Activated CD4-positive, CD25-positive, alpha-beta regulatory T cell treated with anti-CD3 and anti-CD28 coated beads, Interleukin-2, amount 50 U/mL, for 16 hours (primary cell): ENCODE data around the gene MCC.

Source experiments
- DNase-seq: peaks from one replicate; pipeline ENCODE4 v3.0.0-alpha.2; 2020; ENCODE audit warnings: low read depth, low spot score

Gene MCC

GRCh38 chr5:113224605-113225065, 263.6 kb downstream of the MCC start:
- DNase-seq: no peak

DNA sequence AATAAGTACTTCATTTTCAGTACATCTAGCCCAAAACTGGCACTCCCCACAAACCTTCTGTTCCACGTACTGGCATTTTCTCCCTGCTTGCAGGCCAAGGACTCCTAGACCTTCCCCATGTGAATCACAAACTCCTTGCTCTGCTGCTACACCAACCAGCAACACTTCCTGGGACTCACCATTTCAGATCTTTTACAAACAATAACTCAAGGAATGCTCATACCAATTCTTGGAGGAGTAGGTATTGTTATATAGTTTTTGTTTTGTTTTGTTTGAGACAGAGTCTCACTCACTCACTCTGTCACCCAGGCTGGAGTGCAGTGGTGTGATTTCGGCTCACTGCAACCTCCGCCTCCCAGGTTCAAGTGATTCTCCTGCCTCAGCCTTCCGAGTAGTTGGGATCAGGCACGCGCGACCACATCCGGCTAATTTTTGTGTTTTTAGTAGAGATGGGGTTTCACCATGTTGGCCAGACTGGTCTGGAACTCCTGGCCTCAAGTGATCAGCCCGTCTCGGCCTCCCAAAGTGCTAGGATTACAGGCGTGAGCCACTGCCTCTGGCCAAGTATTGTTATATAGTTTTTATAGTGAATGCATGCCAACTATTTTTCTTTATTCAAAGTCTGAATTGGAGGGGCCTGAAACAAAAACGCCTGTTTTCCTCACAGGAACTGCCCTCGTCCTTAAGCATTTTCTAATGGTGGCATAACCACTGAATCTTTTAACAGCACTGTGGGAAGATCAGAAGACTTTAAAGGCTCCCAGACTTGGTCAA, 264.2 kb downstream of the MCC start:
- DNase-seq: no peak

DNA sequence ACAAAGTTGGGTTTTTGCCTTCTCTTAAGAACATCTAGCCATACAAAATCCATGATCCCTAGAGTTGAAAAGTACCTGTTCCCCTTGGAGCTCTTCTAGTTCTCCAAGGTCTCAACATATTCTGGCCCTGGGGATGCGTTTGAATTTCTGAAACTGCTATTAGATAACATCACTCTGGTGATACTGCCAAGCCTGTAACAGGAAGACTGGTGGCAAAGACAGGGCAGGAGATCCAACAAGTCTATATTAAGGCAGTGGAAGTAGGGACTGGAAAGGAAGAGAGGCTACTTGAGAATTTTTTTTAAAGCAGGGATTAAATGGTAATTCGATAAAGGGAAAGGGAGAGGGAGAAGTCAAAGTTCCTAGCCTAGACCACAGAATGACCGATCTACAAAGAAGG, 264.9 kb downstream of the MCC start:
- no peak for DNase-seq

DNA sequence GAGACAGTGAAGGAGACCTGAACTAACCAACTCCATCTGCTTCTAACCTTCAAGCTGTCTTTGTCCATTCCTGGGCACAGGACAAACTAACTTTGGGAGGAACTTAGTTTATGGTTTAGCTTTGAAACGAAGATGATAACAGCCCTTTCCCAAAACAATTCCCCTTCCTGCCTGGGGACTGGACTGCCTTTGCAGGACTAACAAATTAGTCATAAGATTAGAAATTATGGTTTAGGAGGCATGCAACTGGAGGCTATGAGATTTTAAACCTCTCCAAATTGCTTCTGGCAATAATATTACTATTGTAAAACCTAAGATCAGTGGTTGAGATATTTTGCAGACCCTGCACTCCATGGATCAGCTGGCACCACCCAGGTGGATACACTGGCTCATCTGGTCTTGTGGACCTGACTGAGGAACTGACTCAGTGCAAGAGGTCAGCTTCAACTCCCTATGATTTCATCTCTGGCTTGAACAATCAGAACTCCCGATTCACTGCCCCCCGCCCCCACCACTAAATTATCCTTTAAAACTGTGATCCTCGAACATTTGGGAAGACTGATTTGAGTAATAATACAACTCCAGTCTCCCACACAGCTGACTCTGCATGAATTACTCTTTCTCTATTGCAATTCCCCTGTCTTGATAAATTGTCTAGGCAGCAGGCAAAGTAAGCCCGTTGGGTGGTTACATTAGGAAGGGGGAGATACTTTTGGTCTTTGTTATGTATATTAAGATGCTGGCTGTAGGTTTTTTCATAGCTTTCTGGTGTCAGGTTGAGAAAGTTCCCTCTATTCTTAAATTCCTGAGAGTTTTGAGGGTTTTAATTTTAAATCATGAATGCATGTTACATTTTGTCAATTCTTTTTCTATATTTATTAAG, 266.7 kb downstream of the MCC start:
- no peak for DNase-seq

GRCh38 chr5:113219695-113220094, 268.6 kb downstream of the MCC start:
- DNase-seq: no peak

GRCh38 chr5:113218906-113219517, 269.2 kb downstream of the MCC start:
- DNase-seq: no peak

DNA sequence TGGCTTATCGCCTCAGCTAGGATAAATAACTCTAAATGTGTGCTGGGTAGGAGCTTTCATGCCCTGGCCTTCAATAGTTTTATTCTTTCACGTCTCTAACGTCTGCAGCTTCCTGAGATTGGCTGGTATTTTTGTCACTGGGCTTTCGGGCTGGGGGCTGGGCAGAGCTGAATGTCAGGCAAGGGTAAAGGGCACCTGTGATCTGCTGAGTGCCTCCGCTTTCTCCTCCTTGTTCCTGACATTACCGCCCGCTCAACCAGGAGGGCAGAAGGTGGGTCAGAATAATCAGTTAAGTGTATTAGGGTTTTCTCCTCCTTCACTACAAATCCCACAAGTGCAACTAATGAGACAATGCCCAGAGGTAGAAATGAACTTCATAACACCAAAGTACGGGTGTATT, 270.1 kb downstream of the MCC start:
- no peak for DNase-seq

- no peak for DNase-seq
These were observed 270.6 kb downstream of the MCC start for GRCh38 chr5:113217619-113218184.

GRCh38 chr5:113216545-113216944, 271.7 kb downstream of the MCC start:
- DNase-seq: no peak

DNA sequence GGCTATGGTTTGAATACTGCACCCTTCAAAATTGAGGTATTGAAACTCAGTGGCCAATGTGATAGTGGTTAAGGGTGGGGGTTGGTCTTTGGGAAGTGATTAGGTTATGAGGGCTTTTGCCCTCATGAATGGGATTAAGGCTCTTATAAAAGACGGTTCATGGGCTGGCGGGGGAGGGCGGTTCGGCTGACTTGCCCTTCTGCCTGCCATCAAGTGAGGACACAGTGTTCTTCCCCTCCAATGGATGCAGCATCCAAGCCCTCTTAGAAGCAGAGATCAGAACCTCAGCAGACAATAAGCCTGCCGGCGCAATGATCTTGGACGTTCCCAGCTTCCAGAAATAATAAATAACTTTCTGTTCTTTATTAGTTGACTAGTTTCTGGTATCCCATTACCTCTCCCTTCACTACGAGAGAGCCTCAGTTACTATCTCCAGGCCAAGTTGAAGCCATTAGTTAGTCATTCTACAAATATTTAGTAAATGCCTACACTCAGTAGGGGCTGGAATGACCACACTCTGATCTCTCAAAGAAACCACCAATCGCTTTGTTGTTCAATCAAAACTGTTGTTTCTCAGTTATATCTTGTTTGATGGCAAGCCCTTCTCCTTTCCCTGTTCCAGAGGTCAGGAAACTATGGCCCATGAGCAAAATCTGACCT, 272.7 kb downstream of the MCC start:
- DNase-seq: no peak

DNA sequence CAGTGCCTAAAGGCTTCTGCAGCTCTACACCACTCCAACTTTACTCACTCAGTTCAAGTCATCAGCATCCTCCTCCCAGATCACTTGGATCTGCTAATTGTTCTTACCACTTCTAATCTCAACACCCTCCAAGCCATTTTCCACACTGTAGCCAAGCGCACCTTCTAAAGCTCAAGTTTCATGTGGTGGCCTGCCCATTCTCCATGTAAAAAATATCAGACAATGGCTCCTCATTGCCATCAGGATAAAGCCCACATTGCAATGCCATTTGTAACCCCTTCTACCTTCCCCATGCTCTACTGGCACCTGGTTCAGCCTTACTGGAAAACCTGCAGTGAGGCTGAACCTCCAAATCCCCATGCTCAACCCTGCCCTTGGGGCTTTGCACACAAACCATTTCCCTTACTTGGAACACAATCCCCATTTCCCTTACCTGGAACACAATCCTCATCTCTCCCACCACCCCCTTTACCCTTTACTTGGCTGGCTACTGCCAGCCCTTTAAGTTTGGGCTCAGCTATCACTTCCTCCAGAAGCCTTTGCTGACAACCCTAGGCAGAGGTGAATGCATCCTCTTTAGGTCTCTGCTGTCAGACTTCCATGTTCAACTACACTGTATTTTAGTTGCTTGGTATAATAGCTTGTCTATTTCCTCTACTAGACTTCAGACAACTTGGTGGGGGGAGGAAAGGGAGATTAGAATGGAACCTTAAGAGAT, 273.5 kb downstream of the MCC start:
- no peak for DNase-seq

DNA sequence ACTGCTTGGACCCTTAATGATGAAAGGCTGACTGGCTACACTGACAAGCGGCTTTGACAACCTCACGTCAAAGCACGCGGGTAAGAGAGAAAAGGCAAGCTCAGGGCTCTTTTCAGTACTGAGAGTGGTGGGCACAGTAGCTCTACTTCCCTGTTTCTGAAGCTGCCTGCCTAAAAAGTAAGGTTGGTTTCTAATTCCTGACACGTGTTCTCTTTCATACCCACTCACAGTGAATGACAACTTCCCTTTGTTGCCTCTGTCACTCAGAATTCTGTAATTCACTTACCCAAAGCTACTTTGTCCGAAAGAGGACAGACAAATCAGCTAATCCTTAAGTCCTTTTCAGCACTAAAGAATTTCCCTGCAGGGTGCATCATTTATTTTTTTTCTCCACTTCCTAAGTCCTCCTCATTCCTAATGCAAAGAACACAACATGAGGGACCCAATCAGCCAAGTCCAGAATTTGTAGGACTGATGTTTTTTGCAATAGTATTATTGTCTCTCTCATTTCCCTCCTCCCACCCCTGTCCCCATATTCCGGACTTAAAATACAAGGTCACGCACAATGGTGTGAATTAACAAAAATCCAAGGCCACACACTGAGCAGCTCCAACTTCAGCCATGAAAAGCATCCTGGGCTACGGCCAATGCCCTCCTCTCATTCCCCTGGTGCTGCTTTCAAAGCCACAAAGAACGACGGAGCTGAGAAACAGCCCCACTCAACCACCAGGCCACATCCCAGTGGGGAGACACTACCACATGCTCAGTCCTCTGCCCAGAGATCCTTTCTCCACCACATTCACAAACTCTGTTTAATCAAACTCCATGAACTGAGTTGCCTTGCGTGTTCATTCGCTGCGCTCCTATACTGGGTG, 274.5 kb downstream of the MCC start:
- no peak for DNase-seq

- DNase-seq: no peak
These were observed 275.9 kb downstream of the MCC start for GRCh38 chr5:113212244-113212920.

DNA sequence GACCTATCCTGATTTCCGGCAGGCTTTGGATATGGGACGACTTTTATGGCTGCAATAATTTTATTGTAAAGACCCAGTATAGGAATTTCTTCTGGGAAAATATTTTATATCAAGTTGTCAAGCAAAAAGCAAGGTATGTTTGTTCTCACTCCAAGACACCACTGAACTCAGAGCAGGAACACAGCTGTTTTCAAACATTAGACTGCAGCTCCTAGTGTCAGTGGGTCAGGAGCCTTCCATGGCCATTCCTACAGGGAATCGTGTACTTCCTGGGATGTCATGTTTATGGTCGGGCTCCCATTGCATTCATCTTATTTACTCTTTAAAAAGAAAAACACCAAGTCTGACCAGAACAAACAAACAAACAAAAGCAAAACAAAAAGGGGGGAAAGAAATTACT, 278.8 kb downstream of the MCC start:
- no peak for DNase-seq

DNA sequence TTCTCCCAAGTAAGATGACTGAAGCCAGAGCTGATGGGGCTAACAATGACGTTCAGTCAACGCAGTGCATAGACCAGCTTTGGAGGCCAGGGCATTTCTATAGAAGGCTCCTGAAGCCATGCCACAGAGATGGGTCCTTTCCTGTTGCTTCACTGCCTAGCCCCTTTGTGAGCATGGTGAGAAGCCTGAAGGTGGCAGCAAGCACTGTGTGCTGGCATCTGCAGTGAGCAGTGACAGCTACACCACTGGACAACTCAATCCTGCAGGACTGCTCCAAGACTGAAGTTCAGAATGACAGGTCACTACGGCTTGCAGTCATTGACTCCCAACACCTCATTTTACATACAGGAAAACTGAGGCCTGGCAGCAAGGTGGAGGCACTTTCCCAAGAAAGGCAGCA, 282.4 kb downstream of the MCC start:
- no peak for DNase-seq

DNA sequence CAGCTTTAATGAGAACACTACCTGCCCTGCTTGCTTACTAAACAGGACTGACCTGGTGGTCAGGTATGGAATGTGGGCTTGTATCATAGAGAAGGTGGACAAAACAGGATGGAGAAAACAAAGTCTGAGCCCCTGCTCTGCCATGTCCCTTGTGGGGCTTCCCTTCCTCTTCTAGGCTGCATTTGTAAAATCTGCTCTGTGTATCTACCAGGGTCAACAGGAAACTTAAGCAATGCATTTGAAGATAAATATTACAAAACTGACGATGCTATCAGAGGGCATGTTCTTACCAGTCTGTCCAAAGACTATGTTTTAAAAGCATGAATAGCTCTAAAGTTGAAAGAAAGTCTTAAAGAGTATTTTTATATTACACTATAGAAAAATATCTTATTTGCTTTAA, 282.9 kb downstream of the MCC start:
- DNase-seq: no peak

DNA sequence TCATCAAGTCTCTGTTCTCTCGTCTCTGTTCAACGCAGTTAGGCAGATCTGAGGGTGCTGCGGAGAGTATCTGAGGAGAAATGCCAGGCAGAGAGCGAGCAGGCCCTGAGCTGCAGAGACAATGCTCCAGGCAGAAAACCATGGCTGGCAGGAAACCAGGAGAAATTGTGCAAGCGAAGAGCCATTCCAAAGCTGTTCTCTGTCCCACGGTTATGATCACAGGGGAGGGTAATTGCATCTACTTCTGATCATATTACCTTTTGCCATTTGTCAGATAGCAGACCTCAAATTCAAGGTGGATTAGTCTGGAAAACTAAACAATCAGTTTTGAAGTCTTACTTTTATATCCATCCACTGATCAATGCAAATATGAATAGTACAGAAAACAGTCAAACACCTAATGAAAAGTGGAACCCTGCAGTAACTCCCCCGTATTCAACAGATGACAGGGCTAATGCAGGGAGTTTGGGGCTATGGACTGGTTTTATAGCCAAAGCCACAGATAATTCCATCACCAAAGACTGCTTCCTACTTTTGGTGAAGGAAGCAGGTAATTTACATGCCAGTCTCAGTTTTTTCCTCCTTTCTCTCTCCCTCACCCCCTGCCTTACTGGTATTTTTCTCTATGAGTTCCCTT, 283.6 kb downstream of the MCC start:
- no peak for DNase-seq

DNA sequence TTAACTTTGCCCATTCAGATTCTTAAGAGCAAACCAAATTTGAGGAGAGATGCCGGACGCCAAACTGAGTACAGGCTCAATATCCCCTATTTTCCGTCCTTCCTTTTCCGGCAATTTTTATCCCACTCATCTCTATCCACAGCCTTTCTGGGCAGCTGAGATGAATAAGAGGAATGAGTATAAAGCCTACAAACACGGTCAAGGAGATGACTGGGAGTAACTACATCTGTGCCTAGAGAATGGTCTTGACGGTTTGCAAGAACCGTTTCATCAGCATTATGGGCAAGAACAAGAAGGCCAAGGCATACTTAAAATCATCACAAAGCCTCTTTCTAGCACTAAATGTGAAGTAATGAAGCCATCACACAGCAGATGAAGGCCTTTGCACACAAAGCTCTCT, 284.3 kb downstream of the MCC start:
- no peak for DNase-seq
